HG03066 (cell line): ENCODE results near the gene NUP62.

Source experiments
- ATAC-seq: cut with Tn5 transposase; IDR thresholded peaks from one replicate; pipeline ENCODE4 v1.9.1; 2021; ENCODE audit warnings: low read depth; ENCODE audit not compliant: unreplicated experiment

The NUP62 gene

GRCh38 chr19:49907745-49908446, 21.4 kb downstream of the NUP62 start:
- no peak for ATAC-seq

- no peak for ATAC-seq
Observed at GRCh38 chr19:49906879-49907564, 22.3 kb downstream of the NUP62 start.

- no peak for ATAC-seq
Observed at GRCh38 chr19:49904136-49904535, 25.2 kb downstream of the NUP62 start.

- ATAC-seq, result peak; percentile 51
Observed at GRCh38 chr19:49896863-49897621, 32.3 kb downstream of the NUP62 start, which contains the start of gene IL4I1. Gene IL4I1 (minus strand): TSS chr19:49896887. CDS start chr19:49896160, 727 bp downstream.

GRCh38 chr19:49895566-49896297, 33.6 kb downstream of the NUP62 start:
- no peak for ATAC-seq

GRCh38 chr19:49894879-49895565, 34.3 kb downstream of the NUP62 start:
- ATAC-seq, result no peak

- ATAC-seq, result no peak
Observed at GRCh38 chr19:49894011-49894664, 35.2 kb downstream of the NUP62 start.

GRCh38 chr19:49892716-49893115, 36.6 kb downstream of the NUP62 start:
- ATAC-seq, result no peak

- no peak for ATAC-seq
Observed at GRCh38 chr19:49891393-49891792, 37.9 kb downstream of the NUP62 start.

GRCh38 chr19:49890349-49891311, 38.7 kb downstream of the NUP62 start:
- no peak for ATAC-seq

- ATAC-seq, result no peak
Observed at GRCh38 chr19:49889687-49890348, 39.5 kb downstream of the NUP62 start.

- no peak for ATAC-seq
Observed at GRCh38 chr19:49889038-49889686, 40.1 kb downstream of the NUP62 start.

- ATAC-seq, result no peak
Observed at GRCh38 chr19:49888510-49888824, 40.8 kb downstream of the NUP62 start.

GRCh38 chr19:49887665-49888509, 41.4 kb downstream of the NUP62 start:
- ATAC-seq, result no peak

- no peak for ATAC-seq
Observed at GRCh38 chr19:49887037-49887664, 42.2 kb downstream of the NUP62 start.

GRCh38 chr19:49884760-49885159, 44.5 kb downstream of the NUP62 start:
- ATAC-seq, result no peak
